SK-N-SH treated with all-trans-retinoic acid at 6 μM for 48 hours (cell line): ENCODE measurements around the gene DNAJB1.

ENCODE experiments used
- CSRNP3 ChIP-seq: fragments of 250-450 bp; sonication (Bioruptor Pico); IDR thresholded peaks from 2 replicates; pipeline ENCODE4 v1.5.1; 2021; ENCODE audit warnings: mild to moderate bottlenecking, moderate library complexity
- TCF4 ChIP-seq: fragments of 250-450 bp; sonication (Bioruptor Pico); IDR thresholded peaks from 2 replicates; pipeline ENCODE4 v1.8.0; 2021; ENCODE audit warnings: mild to moderate bottlenecking, moderate library complexity, borderline replicate concordance

DNA sequence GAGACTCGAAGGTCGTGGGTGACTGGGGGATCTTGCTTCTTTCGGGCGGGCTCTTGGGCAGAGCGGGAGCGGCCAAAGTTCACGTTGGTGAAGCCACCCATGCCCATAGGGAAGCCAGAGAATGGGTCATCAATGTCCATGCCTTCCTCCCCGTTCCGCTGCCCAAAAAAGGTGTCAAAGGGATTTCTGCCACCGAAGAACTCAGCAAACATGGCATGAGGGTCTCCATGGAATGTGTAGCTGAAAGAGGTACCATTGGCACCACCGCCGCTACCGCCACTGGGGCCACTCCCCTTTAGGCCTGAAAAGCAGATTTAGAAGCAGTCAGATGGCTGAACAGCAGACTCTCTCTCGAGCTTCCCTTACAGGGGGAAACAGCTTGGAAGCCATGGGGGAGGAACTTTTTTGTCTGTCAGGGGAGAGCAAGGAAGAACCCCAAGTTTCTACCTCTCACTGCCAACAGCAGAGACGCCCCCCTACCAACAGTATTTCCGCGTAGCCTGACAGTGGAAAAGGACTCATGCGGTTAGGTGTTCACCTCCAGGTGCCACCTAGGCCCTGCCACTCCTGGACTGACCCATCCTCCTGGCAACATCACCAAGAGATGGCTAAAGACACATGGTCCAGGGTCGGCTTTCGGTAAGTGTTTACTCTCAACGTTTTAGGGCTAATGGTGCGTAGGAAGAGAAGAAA lies 1.3 kb downstream of the DNAJB1 start:
- TF ChIP-seq CSRNP3 (no peak), TCF4 (CRISPR knock-in tag) (no peak)
